ENCODE results near the gene NSG2.

NSG2 gene

GRCh38 chr5:174155281-174155680 lies 109.8 kb downstream of the NSG2 start:
- no peak for DNase-seq

- no peak for DNase-seq
These were observed 110.2 kb downstream of the NSG2 start for GRCh38 chr5:174155706-174156105.

GRCh38 chr5:174157048-174157447 lies 111.5 kb downstream of the NSG2 start:
- DNase-seq, result no peak
